ENCODE measurements around the gene ZNRF1.
"Not testable (repeated sequence)": the region's sequence is repeated elsewhere in the genome, so short reads cannot be mapped to it uniquely, and the experiment has no call there.

The ZNRF1 gene

DNA sequence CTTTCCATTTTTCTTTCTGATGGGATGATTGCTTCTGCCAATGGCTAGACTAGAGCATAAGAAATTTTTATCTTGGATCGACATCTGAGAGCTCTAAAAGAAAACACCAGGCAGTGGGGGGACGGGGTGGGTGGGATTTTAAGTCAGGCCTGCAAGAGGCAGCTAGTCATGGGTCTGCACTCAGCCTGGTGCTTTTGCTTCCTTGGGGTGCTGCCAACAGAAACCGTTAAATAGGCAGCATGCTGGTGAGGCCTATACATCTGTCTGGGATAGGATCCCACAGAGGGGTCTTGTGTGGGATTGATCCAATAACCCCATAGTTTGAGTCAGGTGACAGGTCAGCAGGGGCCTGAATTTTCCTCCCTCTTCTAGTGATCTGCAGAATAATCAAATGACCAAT lies 26.9 kb downstream of the ZNRF1 start:
- Histone ChIP-seq H3K9ac (ENCODE audit: low read length) (no peak overlapping the region), H2AK5ac (ENCODE audit: low read length) (no peak overlapping the region), H4K12ac (ENCODE audit: low read depth, low read length) (no peak overlapping the region), H2AFZ (ENCODE audit: insufficient read depth, low read length, poor library complexity) (no peak overlapping the region), H2BK5ac (ENCODE audit: low read depth, low read length, poor library complexity) (no peak overlapping the region), H3K27ac (ENCODE audit: low read depth, low read length) (no peak overlapping the region), H4K8ac (ENCODE audit: low read depth, low read length) (no peak overlapping the region), H3K14ac (ENCODE audit: low read length) (no peak overlapping the region), H2BK12ac (ENCODE audit: low read length) (no peak overlapping the region), H3K18ac (ENCODE audit: low read length) (no peak overlapping the region), H3K4me3 (ENCODE audit: low read depth, low read length) (no peak overlapping the region), H3K4me1 (ENCODE audit: control insufficient read depth in 1 of 2, insufficient read depth in 2 of 2, low read length in 2 of 2) (peaks cover 0 to 8% of the 10 kb centered on the region in 2 experiments), H3K4ac (ENCODE audit: low read depth, low read length) (peak overlapping the region; percentile 1), H3K9me3 (ENCODE audit: insufficient read depth, low read depth, low read length) (peaks cover 3% of the 10 kb centered on the region), H3K27me3 (ENCODE audit: insufficient read depth, low read length) (no peaks in the 10 kb centered on the region), H3K79me1 (ENCODE audit: low read length) (no peaks in the 10 kb centered on the region), H3K36me3 (ENCODE audit: control insufficient read depth in 1 of 2, insufficient read depth in 2 of 2, low read length in 2 of 2) (peaks cover 3% of the 10 kb centered on the region in 2 experiments), H3K79me2 (ENCODE audit: control insufficient read depth, insufficient read depth, low read length, poor library complexity) (peaks cover 3% of the 10 kb centered on the region), H4K91ac (ENCODE audit: low read depth, low read length) (no peak overlapping the region), H2BK120ac (ENCODE audit: insufficient read depth, low read length, poor library complexity) (no peak overlapping the region), H3K4me2 (ENCODE audit: low read length) (no peak overlapping the region), H3K23ac (ENCODE audit: low read length) (no peak overlapping the region)
- no peak for DNase-seq
- WGBS (ENCODE audit: extremely low coverage, insufficient coverage, insufficient read length): no CpG with 5 or more reads among the region's 3 CpGs

DNA sequence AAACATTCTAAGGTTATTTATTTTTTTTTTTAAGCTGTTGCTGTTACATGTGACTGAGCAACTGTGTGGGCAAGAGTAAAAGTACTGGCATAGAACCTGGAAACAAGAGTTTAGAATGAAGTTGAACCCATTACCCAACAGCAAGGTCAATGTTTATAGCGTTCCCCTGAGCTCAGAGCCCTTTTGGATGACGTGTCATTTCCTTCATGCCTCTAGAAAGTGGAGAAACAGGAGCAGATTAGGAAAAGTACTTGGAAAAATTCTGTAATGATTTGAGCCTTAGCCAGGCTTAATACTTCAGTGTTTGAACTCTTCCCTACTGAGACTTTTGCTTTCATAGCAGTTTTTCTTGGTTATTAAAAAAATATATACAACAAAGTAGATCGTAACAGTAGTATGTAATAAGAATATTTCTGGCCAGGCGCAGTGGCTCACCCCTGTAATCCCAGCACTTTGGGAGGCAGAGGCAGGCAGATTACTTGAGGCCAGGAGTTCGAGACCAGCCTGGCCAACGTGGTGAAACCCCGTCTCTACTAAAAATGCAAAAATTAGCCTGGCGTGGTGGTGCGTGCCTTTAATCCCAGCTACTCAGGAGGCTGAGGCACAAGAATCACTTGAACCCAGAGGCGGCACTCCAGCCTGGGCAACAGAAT lies 27.5 kb downstream of the ZNRF1 start:
- no CpG with 5 or more reads among the region's 10 CpGs for WGBS (ENCODE audit: extremely low coverage, insufficient coverage, insufficient read length)

DNA sequence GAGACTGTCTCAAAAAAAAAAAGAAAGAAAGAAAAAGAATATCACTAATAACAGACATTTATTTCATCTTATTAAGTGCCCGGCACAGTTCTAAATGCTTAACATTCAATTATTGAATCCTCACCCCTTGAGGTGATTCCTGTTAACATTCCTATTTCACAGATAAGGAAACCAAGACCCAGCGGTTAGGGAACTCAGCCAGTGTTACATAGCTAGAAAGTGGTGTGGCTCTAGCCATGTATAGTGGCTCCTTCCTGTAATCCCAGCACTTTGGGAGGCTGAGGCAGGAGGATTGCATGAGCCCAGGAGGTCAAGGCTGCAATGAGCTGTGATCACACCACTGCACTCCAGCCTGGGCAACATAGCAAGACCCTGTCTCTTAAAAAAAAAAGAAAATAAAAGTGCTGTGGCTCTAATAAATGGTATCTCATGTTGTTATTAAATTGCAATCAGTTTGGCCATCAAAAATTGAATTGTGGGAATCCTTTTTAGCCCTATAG lies 28.1 kb downstream of the ZNRF1 start:
- H2AFZ ChIP-seq (ENCODE audit: insufficient read depth, low read length, poor library complexity): no peak overlapping the region
- no peak overlapping the region for H3K14ac ChIP-seq (ENCODE audit: low read length)

More for the DNA sequence above, 27.5 kb downstream of the ZNRF1 start:
- not testable (repeated sequence) for H3K4me3 ChIP-seq (ENCODE audit: low read depth, low read length); H3K4me2 ChIP-seq (ENCODE audit: low read length); H3K4ac ChIP-seq (ENCODE audit: low read depth, low read length); H4K91ac ChIP-seq (ENCODE audit: low read depth, low read length); H3K9me3 ChIP-seq (ENCODE audit: insufficient read depth, low read depth, low read length); H2AK5ac ChIP-seq (ENCODE audit: low read length); H2BK12ac ChIP-seq (ENCODE audit: low read length); H3K79me1 ChIP-seq (ENCODE audit: low read length); H3K14ac ChIP-seq (ENCODE audit: low read length); H3K79me2 ChIP-seq (ENCODE audit: control insufficient read depth, insufficient read depth, low read length, poor library complexity); H3K23ac ChIP-seq (ENCODE audit: low read length); H4K12ac ChIP-seq (ENCODE audit: low read depth, low read length); H3K9ac ChIP-seq (ENCODE audit: low read length); H3K27ac ChIP-seq (ENCODE audit: low read depth, low read length); H2BK5ac ChIP-seq (ENCODE audit: low read depth, low read length, poor library complexity); H3K36me3 ChIP-seq (ENCODE audit: control insufficient read depth in 1 of 2, insufficient read depth in 2 of 2, low read length in 2 of 2); H3K4me1 ChIP-seq (ENCODE audit: control insufficient read depth in 1 of 2, insufficient read depth in 2 of 2, low read length in 2 of 2); H2BK120ac ChIP-seq (ENCODE audit: insufficient read depth, low read length, poor library complexity); H4K8ac ChIP-seq (ENCODE audit: low read depth, low read length); H2AFZ ChIP-seq (ENCODE audit: insufficient read depth, low read length, poor library complexity); H3K27me3 ChIP-seq (ENCODE audit: insufficient read depth, low read length); H3K18ac ChIP-seq (ENCODE audit: low read length)
- DNase-seq: peak; percentile 67 to 86

DNA sequence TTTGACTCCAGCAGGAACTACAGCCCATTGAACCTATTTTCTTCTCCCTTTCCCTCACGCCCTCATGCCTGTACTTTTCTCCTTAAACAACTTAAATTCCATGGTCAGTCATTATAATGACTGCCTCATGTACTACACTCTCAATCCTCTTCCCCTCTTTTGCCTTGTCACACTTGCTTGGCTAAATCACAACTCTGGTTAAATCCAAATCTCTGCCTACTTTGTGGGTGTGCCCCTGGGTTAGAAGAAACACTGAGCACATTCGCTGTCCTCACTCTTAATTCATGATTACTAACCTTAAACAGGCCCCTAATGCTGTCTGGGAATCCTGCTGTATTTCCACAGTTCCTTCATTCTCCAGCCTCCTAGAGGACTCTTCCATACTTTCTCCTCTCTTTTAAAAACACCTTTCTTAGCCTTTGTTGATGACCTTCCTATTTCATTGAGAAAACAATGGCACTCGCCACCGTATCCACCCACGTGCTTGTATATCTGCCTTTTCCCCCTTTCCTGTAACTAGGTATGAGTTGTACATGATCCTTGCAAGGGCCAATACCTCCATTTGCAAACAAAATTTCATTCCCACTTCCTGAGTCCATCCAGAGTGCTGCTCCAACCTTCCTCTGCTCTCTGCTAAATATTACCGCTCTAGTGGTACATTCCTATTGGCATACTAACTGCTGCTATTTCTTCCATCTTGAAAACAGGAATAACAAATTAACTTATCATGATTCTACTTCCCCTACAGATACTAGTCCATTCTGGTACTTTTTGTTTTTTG lies 28.9 kb downstream of the ZNRF1 start:
- no peaks in the 10 kb centered on the region for H3K9me3 ChIP-seq (ENCODE audit: insufficient read depth, low read depth, low read length)
- no peak overlapping the region for H3K27ac ChIP-seq (ENCODE audit: low read depth, low read length)
- no peak overlapping the region for H3K4me2 ChIP-seq (ENCODE audit: low read length)
- no peak overlapping the region for H2AFZ ChIP-seq (ENCODE audit: insufficient read depth, low read length, poor library complexity)
- no peak overlapping the region for H2BK120ac ChIP-seq (ENCODE audit: insufficient read depth, low read length, poor library complexity)
- no peak overlapping the region for H3K18ac ChIP-seq (ENCODE audit: low read length)
- no peak overlapping the region for H3K9ac ChIP-seq (ENCODE audit: low read length)
- peaks cover 0 to 8% of the 10 kb centered on the region in 2 experiments for H3K4me1 ChIP-seq (ENCODE audit: control insufficient read depth in 1 of 2, insufficient read depth in 2 of 2, low read length in 2 of 2)
- no peak overlapping the region for H3K4me3 ChIP-seq (ENCODE audit: low read depth, low read length)
- H2BK12ac ChIP-seq (ENCODE audit: low read length): no peak overlapping the region
- no peak overlapping the region for H4K12ac ChIP-seq (ENCODE audit: low read depth, low read length)
- H3K79me1 ChIP-seq (ENCODE audit: low read length): no peaks in the 10 kb centered on the region
- no peak overlapping the region for H3K14ac ChIP-seq (ENCODE audit: low read length)
- H2AK5ac ChIP-seq (ENCODE audit: low read length): no peak overlapping the region
- H3K23ac ChIP-seq (ENCODE audit: low read length): peak overlapping the region; percentile 7
- H2BK5ac ChIP-seq (ENCODE audit: low read depth, low read length, poor library complexity): no peak overlapping the region
- no peaks in the 10 kb centered on the region for H3K36me3 ChIP-seq (ENCODE audit: control insufficient read depth in 1 of 2, insufficient read depth in 2 of 2, low read length in 2 of 2)
- H3K4ac ChIP-seq (ENCODE audit: low read depth, low read length): no peak overlapping the region
- no peak overlapping the region for H4K91ac ChIP-seq (ENCODE audit: low read depth, low read length)
- WGBS (ENCODE audit: extremely low coverage, insufficient coverage, insufficient read length): no CpG with 5 or more reads among the region's 6 CpGs
- no peaks in the 10 kb centered on the region for H3K27me3 ChIP-seq (ENCODE audit: insufficient read depth, low read length)
- H4K8ac ChIP-seq (ENCODE audit: low read depth, low read length): no peak overlapping the region
- H3K79me2 ChIP-seq (ENCODE audit: control insufficient read depth, insufficient read depth, low read length, poor library complexity): peaks cover 3% of the 10 kb centered on the region
- DNase-seq: peak in 1 of 2 donors; percentile 37

More for the DNA sequence above, 28.1 kb downstream of the ZNRF1 start:
- H2AK5ac ChIP-seq (ENCODE audit: low read length): no peak overlapping the region
- H3K4me3 ChIP-seq (ENCODE audit: low read depth, low read length): no peak overlapping the region
- no peak overlapping the region for H4K12ac ChIP-seq (ENCODE audit: low read depth, low read length)
- H3K27me3 ChIP-seq (ENCODE audit: insufficient read depth, low read length): no peaks in the 10 kb centered on the region
- DNase-seq: peak; percentile 68 to 74
- no peak overlapping the region for H2BK5ac ChIP-seq (ENCODE audit: low read depth, low read length, poor library complexity)
- no peak overlapping the region for H2BK120ac ChIP-seq (ENCODE audit: insufficient read depth, low read length, poor library complexity)
- no peak overlapping the region for H3K27ac ChIP-seq (ENCODE audit: low read depth, low read length)
- no peak overlapping the region for H3K4me2 ChIP-seq (ENCODE audit: low read length)
- no peaks in the 10 kb centered on the region for H3K79me1 ChIP-seq (ENCODE audit: low read length)
- H3K4me1 ChIP-seq (ENCODE audit: control insufficient read depth in 1 of 2, insufficient read depth in 2 of 2, low read length in 2 of 2): peaks cover 0 to 8% of the 10 kb centered on the region in 2 experiments
- H3K4ac ChIP-seq (ENCODE audit: low read depth, low read length): no peak overlapping the region
- no peaks in the 10 kb centered on the region for H3K36me3 ChIP-seq (ENCODE audit: control insufficient read depth in 1 of 2, insufficient read depth in 2 of 2, low read length in 2 of 2)
- no CpG with 5 or more reads among the region's 2 CpGs for WGBS (ENCODE audit: extremely low coverage, insufficient coverage, insufficient read length)
- peaks cover 3% of the 10 kb centered on the region for H3K79me2 ChIP-seq (ENCODE audit: control insufficient read depth, insufficient read depth, low read length, poor library complexity)
- no peaks in the 10 kb centered on the region for H3K9me3 ChIP-seq (ENCODE audit: insufficient read depth, low read depth, low read length)
- no peak overlapping the region for H4K8ac ChIP-seq (ENCODE audit: low read depth, low read length)
- no peak overlapping the region for H3K18ac ChIP-seq (ENCODE audit: low read length)
- no peak overlapping the region for H4K91ac ChIP-seq (ENCODE audit: low read depth, low read length)
- no peak overlapping the region for H2BK12ac ChIP-seq (ENCODE audit: low read length)
- H3K9ac ChIP-seq (ENCODE audit: low read length): no peak overlapping the region
- H3K23ac ChIP-seq (ENCODE audit: low read length): no peak overlapping the region
